Mesothelial cell of epicardium (in vitro differentiated cells): ENCODE measurements around the gene RASGRP2. TPM values are rescaled to one million over a fixed set of nuclear protein-coding genes. Genes with fewer than 3 reads are reported as not detected.

Experiments
- DNase-seq, 2 experiments: peaks; one replicate each; pipeline ENCODE4 v3.0.0; 2021; ENCODE audit warnings: low spot score in 2 of 2; ENCODE audit not compliant: unreplicated experiment in 2 of 2
- H3K27ac Mint-ChIP-seq: 2 replicates; pipeline ENCODE4 v1.8.0; 2021; ENCODE audit warnings: mixed read lengths
- H3K27me3 Mint-ChIP-seq: 2 replicates; pipeline ENCODE4 v1.8.0; 2021; ENCODE audit warnings: low read depth, mixed read lengths
- H3K36me3 Mint-ChIP-seq: 2 replicates; pipeline ENCODE4 v1.8.0; 2021; ENCODE audit warnings: mixed read lengths
- H3K4me1 Mint-ChIP-seq: 2 replicates; pipeline ENCODE4 v1.8.0; 2021; ENCODE audit warnings: mixed read lengths
- H3K4me3 Mint-ChIP-seq: 2 replicates; pipeline ENCODE4 v1.8.0; 2021; ENCODE audit warnings: mild to moderate bottlenecking, moderate library complexity, mixed read lengths
- H3K9me3 Mint-ChIP-seq: 2 replicates; pipeline ENCODE4 v1.8.0; 2021; ENCODE audit warnings: mixed read lengths
- CTCF ChIP-seq: fragments of 200-600 bp; sonication (generic); IDR thresholded peaks from one replicate; pipeline ENCODE4 v1.5.0; 2021; ENCODE audit warnings: antibody characterized with exemption; ENCODE audit not compliant: unreplicated experiment
- total RNA-seq: library from RNA; stranded (reverse); gene quantifications from 3 replicates; pipeline ENCODE4 v1.2.1, GENCODE V29; 2021

The RASGRP2 gene
- total RNA-seq, 1 donor from 2014 or later: 1.4 TPM

GRCh38 chr11:64753019-64753379, 9.1 kb upstream of the RASGRP2 start:
- Mint-ChIP-seq H3K4me1 (peaks cover 5% of the 10 kb centered on the region), H3K27ac (no peak overlapping the region), H3K36me3 (no peaks in the 10 kb centered on the region), H3K4me3 (no peak overlapping the region), H3K9me3 (no peaks in the 10 kb centered on the region), H3K27me3 (peaks cover 2% of the 10 kb centered on the region)
- no peak for TF ChIP-seq CTCF
- no peak for DNase-seq

GRCh38 chr11:64752175-64752970, 8.4 kb upstream of the RASGRP2 start:
- H3K4me3 Mint-ChIP-seq: no peak overlapping the region
- H3K27ac Mint-ChIP-seq: no peak overlapping the region
- H3K4me1 Mint-ChIP-seq: peaks cover 5% of the 10 kb centered on the region
- H3K27me3 Mint-ChIP-seq: peaks cover 2% of the 10 kb centered on the region
- H3K36me3 Mint-ChIP-seq: no peaks in the 10 kb centered on the region
- DNase-seq: no peak
- TF ChIP-seq CTCF: no peak
- no peaks in the 10 kb centered on the region for H3K9me3 Mint-ChIP-seq

- H3K4me3 Mint-ChIP-seq: no peak overlapping the region
- no peak for DNase-seq
- no peaks in the 10 kb centered on the region for H3K9me3 Mint-ChIP-seq
- no peak for TF ChIP-seq CTCF
- peaks cover 6% of the 10 kb centered on the region for H3K27me3 Mint-ChIP-seq
- no peaks in the 10 kb centered on the region for H3K36me3 Mint-ChIP-seq
- peaks cover 5% of the 10 kb centered on the region for H3K4me1 Mint-ChIP-seq
- no peak overlapping the region for H3K27ac Mint-ChIP-seq
Observed at GRCh38 chr11:64751580-64751979, 7.6 kb upstream of the RASGRP2 start.

- Mint-ChIP-seq H3K4me3 (no peak overlapping the region), H3K27me3 (peaks cover 10% of the 10 kb centered on the region), H3K9me3 (no peaks in the 10 kb centered on the region), H3K27ac (no peak overlapping the region), H3K4me1 (peaks cover 5% of the 10 kb centered on the region), H3K36me3 (no peaks in the 10 kb centered on the region)
- TF ChIP-seq CTCF: no peak
- DNase-seq: no peak
Observed at GRCh38 chr11:64751136-64751535, 7.2 kb upstream of the RASGRP2 start.

GRCh38 chr11:64750361-64751054, 6.6 kb upstream of the RASGRP2 start:
- peaks cover 5% of the 10 kb centered on the region for H3K4me1 Mint-ChIP-seq
- H3K9me3 Mint-ChIP-seq: no peaks in the 10 kb centered on the region
- peaks cover 15% of the 10 kb centered on the region for H3K27me3 Mint-ChIP-seq
- no peaks in the 10 kb centered on the region for H3K36me3 Mint-ChIP-seq
- no peak for TF ChIP-seq CTCF
- H3K4me3 Mint-ChIP-seq: no peak overlapping the region
- no peak for DNase-seq
- H3K27ac Mint-ChIP-seq: no peak overlapping the region
